Measurements from ENCODE around the gene BROX. TPM values are rescaled to one million over a fixed set of nuclear protein-coding genes. Genes with fewer than 3 reads are reported as not detected.

Gene BROX
- total RNA-seq, 4 donors from 2014 or later: 40.7 to 80.2 (median 51.4) TPM

GRCh38 chr1:222697203-222697602, 15.2 kb upstream of the BROX start:
- DNase-seq: no peak
- no peaks in the 10 kb centered on the region for H3K27me3 ChIP-seq
- in situ Hi-C loops (cut with MboI; ENCODE audit: low sequenced_read_pairs in 4 of 4) (no loop called here), intact Hi-C loops (cut with DNase I; ENCODE audit: low total_unique reads) (no loop called here)
- no peak for ATAC-seq
- H3K4me3 ChIP-seq: no peak overlapping the region
- no peaks in the 10 kb centered on the region for H3K4me1 ChIP-seq
- no peak for TF ChIP-seq POLR2A (IDR thresholded peaks at IDR 0.05)
- TF ChIP-seq, protein P1, sequence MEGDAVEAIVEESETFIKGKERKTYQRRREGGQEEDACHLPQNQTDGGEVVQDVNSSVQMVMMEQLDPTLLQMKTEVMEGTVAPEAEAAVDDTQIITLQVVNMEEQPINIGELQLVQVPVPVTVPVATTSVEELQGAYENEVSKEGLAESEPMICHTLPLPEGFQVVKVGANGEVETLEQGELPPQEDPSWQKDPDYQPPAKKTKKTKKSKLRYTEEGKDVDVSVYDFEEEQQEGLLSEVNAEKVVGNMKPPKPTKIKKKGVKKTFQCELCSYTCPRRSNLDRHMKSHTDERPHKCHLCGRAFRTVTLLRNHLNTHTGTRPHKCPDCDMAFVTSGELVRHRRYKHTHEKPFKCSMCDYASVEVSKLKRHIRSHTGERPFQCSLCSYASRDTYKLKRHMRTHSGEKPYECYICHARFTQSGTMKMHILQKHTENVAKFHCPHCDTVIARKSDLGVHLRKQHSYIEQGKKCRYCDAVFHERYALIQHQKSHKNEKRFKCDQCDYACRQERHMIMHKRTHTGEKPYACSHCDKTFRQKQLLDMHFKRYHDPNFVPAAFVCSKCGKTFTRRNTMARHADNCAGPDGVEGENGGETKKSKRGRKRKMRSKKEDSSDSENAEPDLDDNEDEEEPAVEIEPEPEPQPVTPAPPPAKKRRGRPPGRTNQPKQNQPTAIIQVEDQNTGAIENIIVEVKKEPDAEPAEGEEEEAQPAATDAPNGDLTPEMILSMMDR (IDR thresholded peaks at IDR 0.05 in 4 of 5, conservative IDR thresholded peaks at IDR 0.05 in 1 of 5): no peak
- no peaks in the 10 kb centered on the region for H3K9me3 ChIP-seq
- peaks cover 0 to 39% of the 10 kb centered on the region in 2 donors for H3K36me3 ChIP-seq
- no peak overlapping the region for H3K27ac ChIP-seq

- Histone ChIP-seq H3K27ac (no peak overlapping the region), H3K4me1 (no peaks in the 10 kb centered on the region), H3K27me3 (no peaks in the 10 kb centered on the region), H3K9me3 (no peaks in the 10 kb centered on the region), H3K36me3 (peaks cover 3 to 40% of the 10 kb centered on the region in 2 donors), H3K4me3 (no peak overlapping the region)
- no peak for ATAC-seq
- no peak for TF ChIP-seq POLR2A (IDR thresholded peaks at IDR 0.05)
- TF ChIP-seq, protein P1 (IDR thresholded peaks at IDR 0.05 in 4 of 5, conservative IDR thresholded peaks at IDR 0.05 in 1 of 5): no peak
- intact Hi-C loops (cut with DNase I; ENCODE audit: low total_unique reads) (no loop called here), in situ Hi-C loops (cut with MboI; ENCODE audit: low sequenced_read_pairs in 4 of 4) (no loop called here)
- no peak for DNase-seq
Observed at GRCh38 chr1:222697826-222698225, 14.5 kb upstream of the BROX start.

DNA sequence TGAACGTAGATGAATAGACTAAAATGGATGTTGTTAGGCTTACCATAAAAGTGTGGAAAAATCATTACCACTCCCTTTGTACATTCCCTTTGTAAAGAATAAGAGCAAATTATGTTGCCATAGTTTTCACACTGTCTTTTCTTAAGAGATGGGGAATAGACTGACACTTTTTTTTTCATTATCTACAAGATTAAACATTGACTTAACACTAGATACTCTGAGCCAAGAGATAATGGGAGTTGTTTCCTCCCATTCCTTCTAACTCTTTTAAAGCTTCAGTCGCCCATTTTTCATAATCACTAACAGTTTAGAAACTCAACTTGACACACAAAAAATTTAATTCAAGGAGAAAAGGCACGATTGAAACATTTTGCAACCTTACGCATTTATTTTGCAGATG, 10.2 kb upstream of the BROX start:
- Histone ChIP-seq H3K27ac (no peak overlapping the region), H3K9me3 (no peaks in the 10 kb centered on the region), H3K36me3 (peaks cover 3 to 34% of the 10 kb centered on the region in 2 donors), H3K4me3 (no peak overlapping the region), H3K4me1 (peaks cover 0 to 13% of the 10 kb centered on the region in 2 donors), H3K27me3 (no peaks in the 10 kb centered on the region)
- ATAC-seq (no peak), DNase-seq (no peak)
- TF ChIP-seq, protein P1 (IDR thresholded peaks at IDR 0.05 in 4 of 5, conservative IDR thresholded peaks at IDR 0.05 in 1 of 5): no peak
- TF ChIP-seq POLR2A (IDR thresholded peaks at IDR 0.05): no peak
- intact Hi-C loops (cut with DNase I; ENCODE audit: low total_unique reads): no loop called here
- in situ Hi-C loops (cut with MboI; ENCODE audit: low sequenced_read_pairs in 4 of 4): no loop called here

- in situ Hi-C loops (cut with MboI; ENCODE audit: low sequenced_read_pairs in 4 of 4): no loop called here
Observed at GRCh38 chr1:222704260-222704659, 8.1 kb upstream of the BROX start.

More at GRCh38 chr1:222704260-222704659, 8.1 kb upstream of the BROX start:
- Histone ChIP-seq H3K9me3 (no peaks in the 10 kb centered on the region), H3K4me1 (peaks cover 0 to 13% of the 10 kb centered on the region in 2 donors), H3K36me3 (peaks cover 3 to 34% of the 10 kb centered on the region in 2 donors), H3K4me3 (no peak overlapping the region), H3K27me3 (no peaks in the 10 kb centered on the region), H3K27ac (no peak overlapping the region)
- no peak for ATAC-seq
- no peak for TF ChIP-seq POLR2A (IDR thresholded peaks at IDR 0.05)
- TF ChIP-seq, protein P1 (IDR thresholded peaks at IDR 0.05 in 4 of 5, conservative IDR thresholded peaks at IDR 0.05 in 1 of 5): no peak
- intact Hi-C loops (cut with DNase I; ENCODE audit: low total_unique reads): no loop called here
- no peak for DNase-seq

All from gastrocnemius medialis (tissue), 4 donors.